GM21786 (cell line): ENCODE measurements around the gene NUDT7.
A peak's percentile ranks its signal among the peaks of the same experiment; 100 is the strongest.

ENCODE experiments used
- ATAC-seq: cut with Tn5 transposase; IDR thresholded peaks from one replicate; pipeline ENCODE4 v1.9.1; 2021; ENCODE audit not compliant: unreplicated experiment

NUDT7 gene

GRCh38 chr16:77722309-77723107 lies at the start of gene NUDT7:
TSS of gene NUDT7 (plus strand) at chr16:77722514. CDS start at chr16:77722583, 69 bp downstream.
- peak; percentile 83 for ATAC-seq

DNA sequence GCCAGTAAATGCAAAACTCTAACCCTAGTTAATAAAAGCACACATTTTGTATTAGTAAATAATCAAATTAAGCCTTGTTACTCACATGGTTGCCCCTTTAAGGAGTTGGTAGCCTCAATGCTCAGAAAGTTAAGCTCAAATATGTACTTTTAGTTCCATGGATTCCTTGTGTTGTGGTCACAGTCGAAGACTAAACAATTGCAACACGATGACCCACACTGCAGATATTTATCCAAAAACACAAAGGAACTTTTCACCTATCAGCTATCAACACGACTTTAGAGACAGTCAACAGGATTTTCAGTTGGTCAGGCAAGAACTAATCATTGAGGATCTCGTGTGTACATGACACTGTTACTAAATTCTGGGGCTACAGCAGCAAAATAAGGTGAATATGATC lies 47.4 kb upstream of the NUDT7 start:
- ATAC-seq, result no peak

GRCh38 chr16:77675464-77676324 lies 46.6 kb upstream of the NUDT7 start:
- peak; percentile 48 for ATAC-seq

DNA sequence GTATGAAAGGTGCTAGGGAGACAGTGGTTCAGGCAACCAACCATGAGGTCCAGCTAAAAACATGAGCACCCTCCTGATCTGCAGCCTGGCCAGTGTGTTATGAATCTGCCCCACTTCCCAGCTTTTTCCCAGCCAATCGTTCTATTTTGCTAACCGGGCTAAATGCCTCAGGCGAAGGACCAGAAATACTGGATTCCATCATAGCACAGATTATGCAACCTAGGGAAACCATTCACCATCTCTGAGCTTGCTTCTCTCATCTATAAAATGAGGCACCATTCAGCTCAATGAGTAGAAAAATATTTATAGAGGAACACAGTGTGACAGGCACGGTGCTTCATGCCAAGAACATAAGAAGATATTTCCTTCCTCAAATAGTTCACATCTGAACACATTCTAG lies 45.2 kb upstream of the NUDT7 start:
- ATAC-seq, result no peak

GRCh38 chr16:77679391-77679790 lies 42.9 kb upstream of the NUDT7 start:
- ATAC-seq, result no peak

- ATAC-seq, result no peak
These were observed 42.4 kb upstream of the NUDT7 start for GRCh38 chr16:77679901-77680300.

GRCh38 chr16:77680496-77680895 lies 41.8 kb upstream of the NUDT7 start:
- ATAC-seq, result no peak

- no peak for ATAC-seq
These were observed 39.7 kb upstream of the NUDT7 start for GRCh38 chr16:77682586-77682985.

DNA sequence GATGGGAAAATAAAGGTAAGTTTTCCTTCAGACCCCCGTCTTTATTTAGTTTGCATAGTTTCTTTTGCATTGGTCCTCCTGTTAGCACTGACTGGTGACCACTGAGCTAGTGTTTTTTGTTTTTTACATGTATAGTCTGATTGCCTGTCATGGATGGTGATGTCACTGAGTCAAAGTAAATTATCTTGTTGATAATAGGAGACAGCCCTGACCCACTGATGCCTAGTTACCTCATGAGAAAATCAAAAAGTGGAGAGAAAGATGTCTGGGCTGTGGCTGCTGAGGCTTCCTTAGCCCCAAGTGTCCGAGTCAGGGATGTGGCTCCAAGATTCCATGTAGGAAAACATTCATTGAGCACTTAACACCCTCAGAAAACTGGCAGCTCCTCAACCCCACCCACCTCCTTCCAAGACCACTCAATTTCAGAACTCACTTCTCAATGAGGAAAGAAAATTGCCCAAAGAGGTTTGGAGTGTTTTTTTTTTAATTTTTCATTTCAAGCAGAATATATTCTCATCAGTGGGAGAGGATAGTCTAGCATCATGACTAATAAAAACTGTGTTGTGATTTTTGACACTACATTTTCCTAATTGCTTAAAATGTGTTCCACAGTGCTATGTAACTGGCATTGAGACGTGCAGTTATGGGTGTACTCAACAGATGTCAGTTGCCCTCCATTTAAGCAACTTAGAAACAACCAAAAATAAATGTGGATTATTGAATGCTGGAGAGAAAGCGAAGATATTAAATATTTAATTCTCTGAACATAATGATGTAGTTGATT lies 38.7 kb upstream of the NUDT7 start:
- no peak for ATAC-seq

DNA sequence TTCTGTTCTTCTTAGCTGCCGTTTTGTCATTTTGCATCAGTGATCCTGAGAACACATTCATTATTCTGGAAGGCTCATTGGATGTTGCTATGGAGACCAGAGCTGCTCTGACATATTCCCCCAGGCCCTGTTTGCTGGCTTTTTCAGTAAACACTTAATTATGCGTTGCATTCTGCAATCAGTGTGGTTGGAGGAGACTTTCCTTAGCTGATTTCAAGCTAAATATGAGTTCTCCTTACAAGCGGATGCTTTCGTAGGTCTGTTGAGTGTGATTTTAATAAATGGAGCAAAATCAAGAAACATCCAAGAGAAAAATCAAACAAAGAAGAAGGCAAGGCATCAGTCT lies 38.2 kb upstream of the NUDT7 start:
- ATAC-seq, result no peak

GRCh38 chr16:77686385-77686784 lies 35.9 kb upstream of the NUDT7 start:
- no peak for ATAC-seq

DNA sequence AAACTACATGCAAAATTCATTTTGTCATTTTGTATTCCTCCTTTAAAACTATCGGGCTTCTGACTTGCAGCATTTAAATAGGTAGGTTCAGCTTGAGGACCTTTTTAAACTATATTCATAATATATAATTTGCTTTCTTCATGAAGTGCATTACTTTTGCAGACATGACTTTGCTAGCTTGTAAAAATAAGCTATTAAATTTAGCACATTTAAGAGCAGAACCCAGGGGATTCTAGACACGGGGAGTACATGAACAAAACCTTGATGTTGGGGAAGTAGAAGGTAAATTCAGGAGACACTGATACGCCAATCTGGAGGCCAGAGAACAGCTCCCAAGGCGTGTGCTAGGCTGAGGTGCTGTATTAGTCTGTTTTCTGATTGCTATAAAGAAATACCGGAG lies 32.3 kb upstream of the NUDT7 start:
- ATAC-seq, result no peak

DNA sequence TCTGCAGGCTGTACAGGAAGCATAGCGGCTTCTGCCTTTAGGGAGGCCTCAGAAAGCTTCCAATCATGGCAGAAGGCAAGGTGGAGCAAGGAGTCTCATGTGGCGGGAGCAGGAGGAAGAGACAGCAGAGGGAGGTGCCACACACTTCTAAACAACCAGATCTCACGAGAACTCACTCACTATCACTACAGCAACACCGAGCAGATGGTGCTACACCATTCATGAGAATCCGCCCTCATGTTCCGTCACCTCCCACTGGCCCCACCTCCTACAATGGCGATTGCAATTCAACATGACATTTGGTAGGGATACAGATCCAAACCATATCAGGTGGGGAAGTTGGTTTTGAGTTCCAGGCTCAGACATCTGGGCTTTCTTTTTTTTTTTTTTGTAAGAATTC lies 31.9 kb upstream of the NUDT7 start:
- ATAC-seq, result no peak

DNA sequence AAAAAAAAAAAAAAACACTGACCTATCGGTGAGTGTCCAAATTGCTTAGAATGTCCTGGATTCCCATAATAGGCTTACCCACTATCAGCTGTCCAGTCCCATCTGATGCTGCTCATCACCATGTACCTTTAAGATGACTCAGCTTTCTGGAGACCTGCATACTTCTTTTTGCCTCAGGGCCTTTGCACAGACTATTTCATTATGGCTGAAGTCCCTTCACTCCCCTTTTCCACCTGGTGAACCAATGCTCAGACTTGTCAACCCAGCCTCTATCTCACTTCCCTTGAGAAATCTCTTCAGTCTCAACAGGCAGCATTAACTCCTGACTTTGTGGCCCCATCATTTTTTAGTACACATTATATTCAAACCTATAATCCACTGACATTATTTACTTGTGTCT lies 29.7 kb upstream of the NUDT7 start:
- ATAC-seq, result no peak

DNA sequence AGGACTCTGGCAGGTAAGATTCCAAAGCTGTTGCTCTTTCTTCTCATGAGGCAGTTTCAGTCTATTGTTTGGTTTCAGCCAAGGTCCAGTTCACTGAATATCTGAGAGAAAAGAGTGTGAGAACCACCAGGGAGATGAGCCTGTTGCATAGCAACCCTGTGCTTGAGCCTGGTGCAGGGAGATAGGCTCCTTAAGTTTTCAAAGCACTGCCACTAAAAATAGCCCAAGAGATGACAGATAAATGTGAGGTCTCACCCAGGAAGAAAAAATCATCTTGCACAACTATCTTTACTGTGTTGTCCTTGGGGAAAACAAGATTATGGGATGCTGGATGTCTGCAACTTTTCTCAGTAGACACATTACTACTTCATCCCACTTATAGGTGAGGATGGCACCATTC lies 26.2 kb upstream of the NUDT7 start:
- no peak for ATAC-seq

DNA sequence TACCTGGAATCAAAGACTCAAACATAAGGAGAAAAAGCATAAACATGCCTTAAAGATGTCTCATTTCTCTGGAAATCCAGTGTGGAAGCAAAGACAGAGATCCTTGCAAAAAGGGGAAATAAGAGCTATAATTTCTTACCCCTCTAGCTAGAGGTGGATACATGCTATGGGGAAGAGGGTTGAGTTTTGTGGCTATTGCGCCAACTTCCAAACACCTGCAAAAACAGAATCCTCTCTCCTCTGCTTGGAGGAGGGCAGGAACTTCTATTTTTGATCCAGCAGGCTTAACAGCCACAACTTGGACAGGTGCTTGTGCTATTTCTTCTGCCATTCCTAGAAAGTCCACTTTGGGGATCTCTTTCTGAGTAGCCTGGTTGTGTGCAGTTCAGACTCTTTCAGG lies 21.5 kb upstream of the NUDT7 start:
- no peak for ATAC-seq

DNA sequence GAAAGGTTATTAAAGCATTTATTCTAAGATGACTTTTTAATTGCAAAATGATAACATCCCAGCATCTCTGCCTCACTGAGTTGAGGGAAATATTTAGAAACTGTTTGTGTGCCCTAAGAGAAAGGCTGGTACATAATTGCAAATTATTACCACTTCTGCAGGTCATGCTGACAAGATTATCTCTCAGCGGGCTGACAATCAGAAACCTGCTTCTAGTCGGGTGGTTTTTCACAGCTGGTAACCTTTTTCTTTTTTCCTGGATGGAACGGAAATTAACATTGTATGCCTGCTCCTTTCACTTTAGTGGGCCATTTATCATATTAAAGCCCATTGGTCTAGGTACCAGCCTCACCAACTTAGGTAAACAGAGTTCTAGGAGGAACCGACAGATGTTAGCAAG lies 17.0 kb upstream of the NUDT7 start:
- no peak for ATAC-seq

- ATAC-seq, result no peak
These were observed 11.1 kb upstream of the NUDT7 start for GRCh38 chr16:77711179-77711578.

DNA sequence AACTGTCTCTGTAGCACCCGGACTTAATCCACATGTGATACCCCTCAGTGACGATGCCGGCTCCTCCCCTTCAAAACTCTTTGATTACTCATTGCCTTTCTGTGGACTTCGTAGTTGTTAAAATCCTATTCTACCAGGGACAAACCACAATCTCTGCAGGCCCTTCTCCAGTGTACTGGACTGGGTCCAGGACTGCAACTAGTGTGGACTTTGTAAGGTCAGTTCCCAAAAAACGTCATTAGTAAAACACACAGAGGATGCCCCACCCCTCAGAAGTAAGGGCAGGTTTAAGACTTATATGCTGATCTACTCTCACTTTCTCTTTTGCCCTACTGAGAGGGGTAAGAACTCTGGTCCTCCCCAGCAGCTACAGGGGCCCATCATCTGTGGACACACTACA lies 10.5 kb upstream of the NUDT7 start:
- no peak for ATAC-seq

GRCh38 chr16:77715145-77715544 lies 7.2 kb upstream of the NUDT7 start:
- no peak for ATAC-seq

DNA sequence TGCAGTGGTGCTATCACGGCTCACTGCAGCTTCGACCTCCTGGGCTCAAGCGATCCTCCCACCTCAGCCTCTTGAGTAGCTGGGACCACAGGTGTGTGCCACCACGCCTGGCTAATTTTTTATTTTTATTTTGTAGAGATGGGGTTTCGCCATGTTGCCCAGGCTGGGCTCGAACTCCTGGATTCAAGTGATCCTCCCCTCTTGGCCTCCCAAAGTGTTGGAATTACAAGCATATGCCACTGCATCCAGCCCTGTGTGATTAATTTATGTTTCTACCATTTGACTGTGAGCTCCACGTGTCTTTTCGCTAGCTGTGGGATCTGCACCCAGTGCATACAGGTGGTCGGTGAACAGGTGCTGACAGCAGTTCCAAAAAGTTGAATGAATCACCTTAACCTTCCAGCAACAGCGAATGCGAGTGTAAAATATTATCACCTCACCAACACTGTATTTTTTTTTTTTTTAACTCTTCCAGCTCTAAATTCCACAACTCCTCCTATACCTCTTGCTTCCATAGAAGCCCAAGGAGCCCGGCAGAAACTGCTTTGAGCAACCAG lies 484 bp upstream of the NUDT7 start:
- ATAC-seq, result peak; percentile 28
